Esophagus muscularis mucosa (tissue), 4 donors: Measurements from ENCODE around the gene QTRT2.

Source experiments
- CTCF ChIP-seq, 3 experiments: fragments of 200-600 bp in 2 of 3; fragments of 450-650 bp in 1 of 3; sonication (generic) in 2 of 3; IDR thresholded peaks; one replicate each; pipeline ENCODE4 v1.5.1; 2017 to 2019; ENCODE audit warnings: antibody characterized with exemption in 3 of 3, mild to moderate bottlenecking in 2 of 3, moderate library complexity in 1 of 3
- EP300 ChIP-seq: sonication (generic); formaldehyde crosslinking; IDR thresholded peaks from one replicate; pipeline ENCODE4 v1.6.1; 2017; ENCODE audit warnings: antibody characterized with exemption
- POLR2A ChIP-seq: fragments of 450-650 bp; IDR thresholded peaks from one replicate; pipeline ENCODE4 v1.6.1; 2017; ENCODE audit warnings: antibody characterized with exemption, moderate library complexity, mild to moderate bottlenecking, low read depth
- POLR2AphosphoS5 ChIP-seq, 2 donors: sonication (generic); formaldehyde crosslinking; IDR thresholded peaks; one replicate each; pipeline ENCODE4 v1.6.1; 2017; ENCODE audit warnings: antibody characterized with exemption in 2 of 2

DNA sequence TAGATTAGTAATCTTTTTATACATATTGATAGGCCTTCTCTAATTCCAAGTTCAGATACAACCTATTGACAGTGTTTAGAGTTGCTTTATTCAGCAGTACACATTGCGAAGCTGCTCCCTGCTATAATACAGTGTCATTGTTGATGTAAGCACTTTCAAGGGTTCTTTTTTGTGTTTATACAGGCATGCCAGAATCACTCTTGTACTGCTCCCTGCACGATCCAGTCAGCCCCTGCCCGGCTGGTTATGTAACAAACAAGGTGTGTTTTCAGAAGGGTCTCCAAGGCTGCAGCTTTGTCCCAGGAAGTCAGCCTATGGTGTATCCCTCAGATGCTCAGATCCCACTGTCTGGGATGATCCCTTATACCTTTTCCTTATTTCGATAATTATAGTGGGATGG, 11.3 kb downstream of the QTRT2 start:
- no peak for TF ChIP-seq POLR2A
- TF ChIP-seq CTCF (IDR thresholded peaks at IDR 0.05) = no peak
- no peak for TF ChIP-seq EP300
- no peak for TF ChIP-seq POLR2AphosphoS5 (IDR thresholded peaks at IDR 0.05)
